T-helper 1 cell treated with Interleukin-12 subunit alpha and Interleukin-12 subunit beta and Interleukin-4 antibody, amounts not matched to agents 30 μg/mL and 1 μg/mL, for 36 hours (primary cell): ENCODE data around the gene SNAP29.
A peak's percentile ranks its signal among the peaks of the same experiment; 100 is the strongest.
"Not testable (repeated sequence)": the region's sequence is repeated elsewhere in the genome, so short reads cannot be mapped to it uniquely, and the experiment has no call there.

ENCODE experiments used
- H3K27ac Mint-ChIP-seq: one replicate; pipeline ENCODE4 v1.8.0; 2021; ENCODE audit warnings: mild to moderate bottlenecking, mixed read lengths
- H3K27me3 Mint-ChIP-seq: one replicate; pipeline ENCODE4 v1.8.0; 2021; ENCODE audit warnings: low read depth, mixed read lengths
- H3K36me3 Mint-ChIP-seq: one replicate; pipeline ENCODE4 v1.8.0; 2021; ENCODE audit warnings: low read depth, mixed read lengths
- H3K4me1 Mint-ChIP-seq: one replicate; pipeline ENCODE4 v1.8.0; 2021; ENCODE audit warnings: low read depth, mixed read lengths
- H3K4me3 Mint-ChIP-seq: one replicate; pipeline ENCODE4 v1.8.0; 2021; ENCODE audit warnings: mild to moderate bottlenecking, moderate library complexity, mixed read lengths
- H3K9me3 Mint-ChIP-seq: one replicate; pipeline ENCODE4 v1.8.0; 2021; ENCODE audit warnings: mixed read lengths

Gene SNAP29

GRCh38 chr22:20916916-20917810, 58.4 kb downstream of the SNAP29 start, which contains the start of gene CRKL:
Gene CRKL, plus strand, starts transcription at chr22:20917407. Its CDS starts 528 bp downstream, at chr22:20917935.
- Mint-ChIP-seq H3K36me3 (peaks cover 22% of the 10 kb centered on the region), H3K4me1 (peaks cover 26% of the 10 kb centered on the region), H3K27ac (peak within 1 kb of the TSS; percentile 89), H3K9me3 (no peaks in the 10 kb centered on the region), H3K4me3 (peak within 1 kb of the TSS; percentile 97), H3K27me3 (no peaks in the 10 kb centered on the region)

DNA sequence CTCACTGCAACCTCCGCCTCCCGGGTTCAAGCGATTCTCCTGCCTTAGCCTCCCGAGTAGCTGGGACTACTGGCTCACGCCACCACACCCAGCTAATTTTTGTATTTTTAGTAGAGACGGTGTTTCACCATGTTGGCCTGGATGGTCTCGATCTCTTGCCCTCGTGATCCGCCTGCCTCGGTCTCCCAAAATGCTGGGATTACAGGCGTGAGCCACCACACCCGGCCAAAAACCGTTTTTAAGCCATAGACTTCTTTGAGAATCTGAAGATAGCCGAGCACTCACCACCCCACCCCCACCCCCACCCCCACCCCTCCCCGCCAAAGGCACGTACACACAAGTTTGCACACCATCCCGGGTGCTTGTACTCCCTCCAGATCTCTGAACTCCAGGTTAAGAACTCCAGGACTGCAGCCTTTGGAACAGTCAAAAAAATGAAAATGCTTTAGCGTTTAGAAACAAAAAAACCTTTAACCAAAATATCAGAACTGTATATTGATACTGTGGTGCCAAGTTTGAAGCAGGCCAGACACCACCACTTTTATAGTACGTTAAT, 59.9 kb downstream of the SNAP29 start:
- H3K4me1 Mint-ChIP-seq: peaks cover 31% of the 10 kb centered on the region
- H3K4me3 Mint-ChIP-seq: peak overlapping the region; percentile 97
- no peaks in the 10 kb centered on the region for H3K9me3 Mint-ChIP-seq
- H3K27me3 Mint-ChIP-seq: no peaks in the 10 kb centered on the region
- peak overlapping the region; percentile 89 for H3K27ac Mint-ChIP-seq
- peaks cover 22% of the 10 kb centered on the region for H3K36me3 Mint-ChIP-seq

DNA sequence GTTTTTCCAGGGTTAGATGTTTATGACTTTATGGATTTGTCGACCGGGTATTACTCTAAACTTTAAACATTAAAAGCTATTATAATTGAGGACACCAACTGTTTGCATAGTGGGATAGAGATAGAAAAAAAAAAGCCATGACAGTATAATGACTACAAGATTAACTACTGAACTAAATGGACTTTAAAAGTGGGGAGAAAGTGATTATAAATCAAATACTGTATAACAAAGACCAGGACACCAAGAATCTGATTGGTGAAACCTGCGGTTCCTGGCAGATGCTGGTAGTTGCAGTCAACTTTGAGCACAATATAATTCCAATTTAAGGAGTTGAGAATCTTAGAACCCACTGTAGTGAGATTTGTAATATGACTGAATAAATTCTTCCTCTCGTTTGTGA, 60.9 kb downstream of the SNAP29 start:
- H3K36me3 Mint-ChIP-seq: peaks cover 22% of the 10 kb centered on the region
- H3K27me3 Mint-ChIP-seq: no peaks in the 10 kb centered on the region
- peaks cover 31% of the 10 kb centered on the region for H3K4me1 Mint-ChIP-seq
- peak overlapping the region; percentile 97 for H3K4me3 Mint-ChIP-seq
- no peak overlapping the region for H3K27ac Mint-ChIP-seq
- H3K9me3 Mint-ChIP-seq: no peaks in the 10 kb centered on the region

DNA sequence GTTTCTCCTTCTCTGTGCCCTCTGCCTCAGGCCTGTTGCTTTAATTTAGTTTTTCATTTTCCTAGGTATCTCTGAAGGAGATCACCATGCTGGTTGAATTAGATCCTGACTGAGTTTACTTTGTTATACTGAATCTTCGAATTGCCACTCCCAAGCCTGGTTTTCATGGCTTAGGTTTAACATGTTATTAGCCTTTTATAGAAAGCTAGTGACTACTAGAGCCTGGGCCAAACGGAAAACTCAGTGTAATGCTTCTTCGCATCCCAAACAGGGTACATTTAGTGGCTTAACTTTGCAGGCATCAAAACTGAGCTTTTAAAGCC, 62.0 kb downstream of the SNAP29 start:
- H3K27me3 Mint-ChIP-seq: no peaks in the 10 kb centered on the region
- no peaks in the 10 kb centered on the region for H3K9me3 Mint-ChIP-seq
- H3K4me1 Mint-ChIP-seq: peaks cover 34% of the 10 kb centered on the region
- H3K27ac Mint-ChIP-seq: peak overlapping the region; percentile 66
- H3K4me3 Mint-ChIP-seq: peak overlapping the region; percentile 97
- peaks cover 26% of the 10 kb centered on the region for H3K36me3 Mint-ChIP-seq

DNA sequence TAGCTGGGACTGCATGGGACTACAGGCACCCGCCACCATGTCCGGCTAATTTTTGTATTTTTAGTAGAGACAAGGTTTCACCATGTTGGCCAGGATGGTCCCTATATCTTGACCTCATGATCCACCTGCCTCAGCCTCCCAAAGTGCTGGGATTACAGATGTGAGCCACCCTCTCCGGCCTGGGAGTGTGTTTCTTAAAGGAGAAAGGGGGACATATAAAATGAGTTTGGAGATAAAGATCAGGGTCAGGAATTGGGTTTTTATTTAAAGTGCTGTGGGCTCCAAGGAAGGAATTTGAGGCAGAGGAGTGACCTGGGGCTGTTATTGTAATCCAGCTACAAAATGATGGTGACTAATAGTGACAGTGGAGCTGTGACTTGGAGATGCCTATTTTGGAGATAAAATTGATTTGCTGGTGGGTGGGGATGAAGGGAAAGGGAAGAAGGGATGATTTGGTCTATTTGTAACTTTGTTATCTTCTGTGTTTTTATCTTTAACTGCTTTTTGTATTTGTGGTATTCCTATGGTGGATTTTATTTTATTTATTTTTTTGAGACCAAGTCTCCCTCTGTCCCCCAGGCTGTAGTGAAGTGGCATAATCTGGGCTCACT, 63.4 kb downstream of the SNAP29 start:
- Mint-ChIP-seq H3K9me3 (no peaks in the 10 kb centered on the region), H3K27ac (peak overlapping the region; percentile 52), H3K4me1 (peaks cover 38% of the 10 kb centered on the region), H3K27me3 (no peaks in the 10 kb centered on the region), H3K36me3 (peaks cover 34% of the 10 kb centered on the region), H3K4me3 (peak overlapping the region; percentile 44)

DNA sequence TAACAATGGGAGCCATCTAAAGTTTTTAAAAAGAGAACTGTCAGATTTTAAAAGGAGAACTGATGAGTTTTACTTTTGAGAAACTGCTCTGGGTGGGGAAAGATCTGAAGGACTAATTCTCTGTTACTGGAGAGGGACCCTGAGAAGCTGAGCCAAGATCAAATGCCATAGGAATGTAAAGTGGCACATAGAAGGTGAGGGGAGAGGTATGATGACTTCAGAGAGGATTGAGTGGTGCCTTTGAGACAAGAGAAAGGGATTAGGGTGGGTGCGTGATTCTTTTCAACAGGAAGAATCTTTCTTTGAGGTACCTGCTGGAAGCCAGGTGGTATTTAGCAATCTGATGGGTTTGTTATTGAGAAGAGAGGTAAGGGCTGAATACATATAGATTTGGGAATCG, 67.4 kb downstream of the SNAP29 start:
- H3K27me3 Mint-ChIP-seq: no peaks in the 10 kb centered on the region
- peak overlapping the region; percentile 1 for H3K27ac Mint-ChIP-seq
- peaks cover 29% of the 10 kb centered on the region for H3K4me1 Mint-ChIP-seq
- H3K4me3 Mint-ChIP-seq: no peak overlapping the region
- H3K36me3 Mint-ChIP-seq: peaks cover 25% of the 10 kb centered on the region
- no peaks in the 10 kb centered on the region for H3K9me3 Mint-ChIP-seq

DNA sequence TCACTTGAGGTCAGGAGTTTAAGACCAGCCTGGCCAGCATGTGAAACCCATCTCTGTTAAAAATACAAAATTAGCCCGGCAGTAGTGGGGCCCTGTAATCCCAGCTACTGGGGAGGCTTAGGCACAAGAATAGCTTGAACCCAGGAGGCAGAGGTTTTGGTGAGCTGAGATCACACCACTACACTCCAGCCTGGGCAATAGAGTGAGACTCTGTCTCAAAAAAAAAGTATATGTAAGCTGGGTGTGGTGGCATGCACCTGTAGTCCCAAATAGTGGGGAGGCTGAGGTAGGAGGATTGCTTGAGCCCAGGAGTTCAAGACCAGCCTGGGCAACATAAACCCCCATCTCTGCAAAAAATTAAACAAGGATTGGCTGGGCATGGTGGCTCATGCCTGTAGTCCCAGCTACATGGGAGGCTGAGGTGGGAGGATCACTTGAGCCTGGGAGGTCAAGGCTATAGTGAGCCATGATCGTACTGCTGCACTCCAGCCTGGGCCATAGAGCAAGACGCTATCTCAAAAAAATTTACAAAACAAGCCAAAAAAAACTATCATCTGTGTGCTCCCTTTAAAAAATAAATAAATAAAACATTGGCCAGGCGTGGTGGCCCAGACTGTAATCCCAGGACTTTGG, 69.2 kb downstream of the SNAP29 start:
- Mint-ChIP-seq H3K9me3 (no peaks in the 10 kb centered on the region), H3K4me3 (no peak overlapping the region), H3K4me1 (peaks cover 22% of the 10 kb centered on the region), H3K27ac (no peak overlapping the region), H3K36me3 (peaks cover 22% of the 10 kb centered on the region), H3K27me3 (no peaks in the 10 kb centered on the region)

DNA sequence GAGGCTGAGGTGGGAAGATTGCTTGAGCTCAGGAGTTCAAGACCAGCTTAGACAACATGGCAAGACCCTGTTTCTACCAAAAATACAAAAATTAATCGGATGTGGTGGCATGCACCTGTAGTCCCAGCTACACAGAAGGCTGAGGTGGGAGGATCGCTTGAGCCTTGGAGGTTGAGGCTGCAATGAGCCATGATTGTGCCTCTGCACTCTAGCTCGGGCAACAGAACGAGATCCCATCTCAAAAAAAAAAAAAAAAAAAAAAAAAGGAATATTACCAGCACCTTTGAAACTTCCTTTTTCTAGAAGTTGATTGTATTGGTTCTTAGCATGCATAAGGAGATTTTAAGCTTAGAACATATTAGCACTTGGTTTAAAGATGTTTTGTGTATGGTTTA, 69.8 kb downstream of the SNAP29 start:
- Mint-ChIP-seq H3K27me3 (no peaks in the 10 kb centered on the region), H3K4me1 (peaks cover 22% of the 10 kb centered on the region), H3K36me3 (peaks cover 22% of the 10 kb centered on the region), H3K4me3 (no peak overlapping the region), H3K27ac (no peak overlapping the region), H3K9me3 (no peaks in the 10 kb centered on the region)

DNA sequence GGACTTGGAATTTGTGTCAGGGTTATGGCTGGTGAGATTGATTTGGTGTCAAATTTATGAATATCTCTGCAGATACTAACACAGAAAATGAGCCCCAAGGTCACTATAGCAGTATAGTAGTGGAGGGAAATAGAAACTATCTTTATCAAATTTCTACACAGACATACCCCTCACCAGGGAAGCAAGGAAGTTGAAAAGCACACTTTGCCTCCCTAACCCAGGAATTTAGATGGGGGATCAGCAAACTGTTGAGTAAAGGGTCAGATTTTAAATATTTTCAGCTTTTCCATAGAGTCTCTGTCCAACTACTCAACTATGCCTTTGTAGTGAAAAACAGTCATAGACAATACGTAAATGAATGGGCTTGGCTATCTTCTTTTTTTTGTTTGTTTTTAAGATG, 71.2 kb downstream of the SNAP29 start:
- peaks cover 22% of the 10 kb centered on the region for H3K4me1 Mint-ChIP-seq
- no peaks in the 10 kb centered on the region for H3K27me3 Mint-ChIP-seq
- H3K36me3 Mint-ChIP-seq: peaks cover 30% of the 10 kb centered on the region
- H3K9me3 Mint-ChIP-seq: no peaks in the 10 kb centered on the region
- no peak overlapping the region for H3K4me3 Mint-ChIP-seq
- no peak overlapping the region for H3K27ac Mint-ChIP-seq

DNA sequence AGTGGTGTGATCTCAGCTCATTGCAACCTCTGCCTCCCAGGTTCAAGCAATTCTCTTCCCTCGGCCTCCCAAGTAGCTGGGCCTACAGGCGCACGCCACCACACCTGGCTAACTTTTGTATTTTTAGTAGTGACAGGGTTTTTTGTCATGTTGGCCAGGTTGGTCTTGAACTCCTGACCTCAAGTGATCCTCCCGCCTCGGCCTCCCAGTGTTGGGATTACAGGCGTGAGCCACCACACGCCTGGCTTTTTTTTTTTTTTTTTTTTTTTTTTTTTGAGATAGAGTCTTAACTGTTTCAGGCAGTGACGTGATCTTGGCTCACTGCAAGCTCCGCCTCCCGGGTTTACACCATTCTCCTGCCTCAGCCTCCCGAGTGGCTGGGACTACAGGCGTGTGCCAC, 71.6 kb downstream of the SNAP29 start:
- H3K4me1 Mint-ChIP-seq: peaks cover 19% of the 10 kb centered on the region
- not testable (repeated sequence) for H3K9me3 Mint-ChIP-seq, H3K4me3 Mint-ChIP-seq, H3K27ac Mint-ChIP-seq, H3K27me3 Mint-ChIP-seq
- H3K36me3 Mint-ChIP-seq: peaks cover 29% of the 10 kb centered on the region

- Mint-ChIP-seq H3K9me3 (no peaks in the 10 kb centered on the region), H3K27me3 (no peaks in the 10 kb centered on the region), H3K4me1 (peaks cover 14% of the 10 kb centered on the region), H3K27ac (no peak overlapping the region), H3K36me3 (peaks cover 23% of the 10 kb centered on the region), H3K4me3 (no peak overlapping the region)
Measured at GRCh38 chr22:20931126-20931654, 72.4 kb downstream of the SNAP29 start.

DNA sequence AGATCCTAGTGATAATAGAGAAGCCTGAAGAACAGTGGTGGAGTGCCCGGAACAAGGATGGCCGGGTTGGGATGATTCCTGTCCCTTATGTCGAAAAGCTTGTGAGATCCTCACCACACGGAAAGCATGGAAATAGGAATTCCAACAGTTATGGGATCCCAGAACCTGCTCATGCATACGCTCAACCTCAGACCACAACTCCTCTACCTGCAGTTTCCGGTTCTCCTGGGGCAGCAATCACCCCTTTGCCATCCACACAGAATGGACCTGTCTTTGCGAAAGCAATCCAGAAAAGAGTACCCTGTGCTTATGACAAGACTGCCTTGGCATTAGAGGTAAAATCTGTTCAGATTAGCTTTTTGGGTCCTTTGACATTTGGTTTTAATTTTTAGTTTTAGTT, 75.1 kb downstream of the SNAP29 start:
- Mint-ChIP-seq H3K27me3 (no peaks in the 10 kb centered on the region), H3K27ac (no peak overlapping the region), H3K36me3 (peaks cover 25% of the 10 kb centered on the region), H3K9me3 (no peaks in the 10 kb centered on the region), H3K4me1 (peaks cover 21% of the 10 kb centered on the region), H3K4me3 (no peak overlapping the region)

DNA sequence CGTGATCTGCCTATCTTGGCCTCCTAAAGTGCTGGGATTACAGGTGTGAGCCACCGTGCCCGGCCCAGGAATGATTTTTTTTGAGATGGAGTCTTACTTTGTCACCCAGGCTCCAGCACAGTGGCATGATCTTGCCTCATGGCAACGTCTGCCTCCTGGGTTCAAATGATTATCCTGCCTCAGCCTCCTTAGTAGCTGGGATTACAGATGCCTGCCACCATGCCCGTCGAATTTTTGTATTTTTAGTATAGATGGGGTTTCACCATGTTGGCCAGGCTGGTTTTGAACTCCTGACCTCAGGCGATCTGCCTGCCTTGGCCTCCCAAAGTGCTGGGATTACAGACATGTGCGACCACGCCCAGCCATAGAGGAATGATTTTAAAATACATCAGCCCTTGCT, 76.2 kb downstream of the SNAP29 start:
- Mint-ChIP-seq H3K36me3 (peaks cover 22% of the 10 kb centered on the region), H3K4me1 (peaks cover 19% of the 10 kb centered on the region)
- not testable (repeated sequence) for H3K9me3 Mint-ChIP-seq, H3K27ac Mint-ChIP-seq, H3K4me3 Mint-ChIP-seq, H3K27me3 Mint-ChIP-seq

- Mint-ChIP-seq H3K4me1 (peaks cover 23% of the 10 kb centered on the region), H3K36me3 (peaks cover 25% of the 10 kb centered on the region)
- not testable (repeated sequence) for H3K27me3 Mint-ChIP-seq, H3K27ac Mint-ChIP-seq, H3K4me3 Mint-ChIP-seq, H3K9me3 Mint-ChIP-seq
Measured at GRCh38 chr22:20935780-20936539, 77.2 kb downstream of the SNAP29 start.
